SK-N-SH (cell line): Measurements from ENCODE around the gene LPP. TPM values are rescaled to one million over a fixed set of nuclear protein-coding genes. Genes with fewer than 3 reads are reported as not detected.

Experiments
- CTCF ChIA-PET: fragments of 300-600, 350-600 bp; formaldehyde crosslinking; extraction: SDS; loops from one replicate; lab custom pipeline; 2021; lab: Yijun Ruan, JAX
- POLR2A ChIA-PET: fragments of 350-600 bp; sonication (Branson Sonifier 250); formaldehyde crosslinking; extraction: SDS; loops from one replicate; lab custom pipeline; 2020; ENCODE audit warnings: antibody characterized with exemption, inconsistent platforms; lab: Yijun Ruan, JAX
- DNase-seq: peaks from one replicate; pipeline ENCODE4 v3.0.0; 2012
- H2AFZ ChIP-seq: fragments of 200-600 bp; sonication (generic); 2 replicates; pipeline ENCODE4 v1.8.1; 2016; ENCODE audit warnings: antibody characterized with exemption, mild to moderate bottlenecking, low read depth
- H3F3A ChIP-seq: fragments of 200-600 bp; sonication (generic); replicated peaks from 2 replicates; pipeline ENCODE3; 2016; ENCODE audit warnings: antibody characterized with exemption, mild to moderate bottlenecking; ENCODE audit not compliant: insufficient read depth
- H3K27ac ChIP-seq, 2 experiments: fragments of 200-500 bp in 1 of 2; fragments of 200-600 bp in 1 of 2; sonication (Bioruptor generic) in 1 of 2; sonication (generic), shearing (Covaris generic) in 1 of 2; 2 replicates each; pipeline versions ENCODE4 v1.5.1 to v1.6.1; 2014 to 2016; ENCODE audit warnings: low read depth in 2 of 2, inconsistent platforms in 1 of 2, low read length in 1 of 2, mild to moderate bottlenecking in 1 of 2, mixed read lengths in 1 of 2
- H3K27me3 ChIP-seq: fragments of 200-600 bp; sonication (generic), shearing (Covaris generic); 2 replicates; pipeline ENCODE4 v1.6.1; 2016; ENCODE audit warnings: mixed run types; ENCODE audit not compliant: insufficient read depth
- H3K36me3 ChIP-seq, 2 experiments: fragments of 200-500 bp in 1 of 2; fragments of 200-600 bp in 1 of 2; sonication (Bioruptor generic) in 1 of 2; sonication (generic) in 1 of 2; replicated peaks in 1 of 2; 2 replicates each; pipeline versions ENCODE3 to v1.5.1; 2014 to 2016; ENCODE audit warnings: low read length in 1 of 2, mild to moderate bottlenecking in 1 of 2; ENCODE audit not compliant: insufficient read depth in 2 of 2, control insufficient read depth in 1 of 2
- H3K4me1 ChIP-seq, 2 experiments: fragments of 200-500 bp in 1 of 2; fragments of 200-600 bp in 1 of 2; sonication (Bioruptor generic) in 1 of 2; sonication (generic), shearing (Covaris generic) in 1 of 2; 2 replicates each; pipeline versions ENCODE4 v1.5.1 to v1.6.1; 2014 to 2016; ENCODE audit warnings: low read depth in 1 of 2, low read length in 1 of 2, mixed run types in 1 of 2; ENCODE audit not compliant: insufficient read depth in 2 of 2, control insufficient read depth in 1 of 2
- H3K4me2 ChIP-seq: fragments of 200-600 bp; sonication (generic), shearing (Covaris generic); 2 replicates; pipeline ENCODE4 v1.6.1; 2017; ENCODE audit warnings: mixed run types
- H3K4me3 ChIP-seq, 2 experiments: fragments of 200-500 bp in 1 of 2; fragments of 200-600 bp in 1 of 2; sonication (Bioruptor generic) in 1 of 2; sonication (generic), shearing (Covaris generic) in 1 of 2; 2 replicates each; pipeline versions ENCODE4 v1.5.1 to v1.8.1; 2014 to 2016; ENCODE audit warnings: low read depth in 2 of 2, inconsistent platforms in 1 of 2, low read length in 1 of 2, mild to moderate bottlenecking in 1 of 2, mixed read lengths in 1 of 2, moderate library complexity in 1 of 2
- H3K79me2 ChIP-seq: fragments of 200-600 bp; sonication (generic); 2 replicates; pipeline ENCODE4 v1.8.1; 2017; ENCODE audit warnings: mild to moderate bottlenecking; ENCODE audit not compliant: insufficient read depth
- H3K9ac ChIP-seq: fragments of 200-600 bp; sonication (generic); 2 replicates; pipeline ENCODE4 v1.6.1; 2017; ENCODE audit warnings: mixed run types
- H3K9me2 ChIP-seq: fragments of 200-600 bp; sonication (generic); 2 replicates; pipeline ENCODE4 v1.6.1; 2017; ENCODE audit warnings: mixed run types
- H3K9me3 ChIP-seq: fragments of 200-600 bp; sonication (generic); 2 replicates; pipeline ENCODE4 v1.6.1; 2017; ENCODE audit warnings: mixed run types, mild to moderate bottlenecking, moderate library complexity
- H4K20me1 ChIP-seq: fragments of 200-600 bp; sonication (generic); 2 replicates; pipeline ENCODE4 v1.6.1; 2017; ENCODE audit warnings: mild to moderate bottlenecking, mixed run types; ENCODE audit not compliant: insufficient read depth
- FOSL2 ChIP-seq: IDR thresholded peaks from 2 replicates; pipeline ENCODE4 v1.4.0; 2012; ENCODE audit warnings: low read depth, mild to moderate bottlenecking, moderate library complexity, borderline replicate concordance
- GATA2 ChIP-seq: sonication (generic); formaldehyde crosslinking; IDR thresholded peaks from 2 replicates; pipeline ENCODE4 v1.5.0; 2020; ENCODE audit warnings: mild to moderate bottlenecking, missing genetic modification reagents
- MEF2A ChIP-seq: IDR thresholded peaks from 2 replicates; pipeline ENCODE4 v1.4.0; 2012; ENCODE audit warnings: low read depth, borderline replicate concordance
- RCOR1 ChIP-seq: fragments of 150-350 bp; IDR thresholded peaks from 2 replicates; pipeline ENCODE4 v1.6.1; 2017; ENCODE audit warnings: antibody characterized with exemption, low read length
- RFX5 ChIP-seq: IDR thresholded peaks from 2 replicates; pipeline ENCODE4 v1.6.1; 2012; ENCODE audit warnings: mild to moderate bottlenecking, improper control_type of control experiment, low read length
- RXRA ChIP-seq: IDR thresholded peaks from 2 replicates; pipeline ENCODE4 v1.4.0; 2012; ENCODE audit warnings: low read depth, mild to moderate bottlenecking, borderline replicate concordance
- TCF12 ChIP-seq: IDR thresholded peaks from 2 replicates; pipeline ENCODE4 v1.4.0; 2012
- ZBTB33 ChIP-seq: IDR thresholded peaks from 2 replicates; pipeline ENCODE4 v1.4.0; 2012; ENCODE audit warnings: low read depth, borderline replicate concordance
- whole genome bisulfite sequencing: methylation state at CpG from one replicate; pipeline ENCODE4 v1.1.6; 2017; ENCODE audit warnings: low lambda C conversion rate; 5-methylcytosine and 5-hydroxymethylcytosine counted together
- polyA plus RNA-seq, 3 experiments: library from polyadenylated mRNA; depleted of rRNA; stranded (reverse); fragments of >200 nt; gene quantifications; 2 replicates each; pipeline ENCODE4 v1.2.3, GENCODE V29; 2012

The LPP gene
- polyA plus RNA-seq, 1 of the 3 experiments (the other 2 are of a cell fraction) = 6.6 TPM

DNA sequence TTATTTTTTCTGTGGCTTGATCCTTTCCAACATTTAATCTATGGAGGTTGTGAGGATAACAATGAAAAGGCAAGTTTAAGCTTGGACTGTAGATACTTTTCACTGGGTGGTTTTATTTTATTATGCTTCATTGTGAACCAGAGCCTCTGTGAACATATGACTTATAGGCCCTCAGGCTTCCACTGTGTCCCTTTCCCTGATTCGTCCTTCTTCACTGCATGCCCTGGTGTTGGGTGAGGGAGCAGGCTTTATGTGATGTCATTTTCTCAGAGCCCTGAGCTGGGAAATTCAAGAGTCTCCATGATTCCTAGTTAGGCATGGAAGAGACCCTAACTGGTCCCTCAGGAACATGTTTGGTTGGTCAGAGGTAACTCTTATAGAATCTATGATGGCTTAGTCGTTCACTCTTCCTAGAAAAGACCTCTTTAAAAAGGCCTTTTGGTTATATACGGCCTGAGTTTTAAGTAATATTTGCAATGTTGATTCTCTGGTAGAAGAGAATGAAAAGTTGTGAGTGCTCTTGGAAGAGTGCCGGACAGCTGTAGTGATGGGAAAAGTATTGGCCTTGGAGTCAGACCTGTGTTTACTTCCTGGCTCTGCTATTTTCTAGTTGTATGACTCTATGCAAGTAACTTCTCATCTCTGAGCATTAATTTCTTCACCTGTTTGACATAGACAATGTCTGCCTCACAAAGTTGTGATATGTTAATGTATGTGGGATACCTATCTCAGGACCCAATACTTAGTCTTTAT, 168.4 kb downstream of the LPP start (continued):
- TF ChIP-seq ZBTB33 (no peak), TCF12 (no peak)
- TF ChIP-seq, all 33 proteins: peak for 0

DNA sequence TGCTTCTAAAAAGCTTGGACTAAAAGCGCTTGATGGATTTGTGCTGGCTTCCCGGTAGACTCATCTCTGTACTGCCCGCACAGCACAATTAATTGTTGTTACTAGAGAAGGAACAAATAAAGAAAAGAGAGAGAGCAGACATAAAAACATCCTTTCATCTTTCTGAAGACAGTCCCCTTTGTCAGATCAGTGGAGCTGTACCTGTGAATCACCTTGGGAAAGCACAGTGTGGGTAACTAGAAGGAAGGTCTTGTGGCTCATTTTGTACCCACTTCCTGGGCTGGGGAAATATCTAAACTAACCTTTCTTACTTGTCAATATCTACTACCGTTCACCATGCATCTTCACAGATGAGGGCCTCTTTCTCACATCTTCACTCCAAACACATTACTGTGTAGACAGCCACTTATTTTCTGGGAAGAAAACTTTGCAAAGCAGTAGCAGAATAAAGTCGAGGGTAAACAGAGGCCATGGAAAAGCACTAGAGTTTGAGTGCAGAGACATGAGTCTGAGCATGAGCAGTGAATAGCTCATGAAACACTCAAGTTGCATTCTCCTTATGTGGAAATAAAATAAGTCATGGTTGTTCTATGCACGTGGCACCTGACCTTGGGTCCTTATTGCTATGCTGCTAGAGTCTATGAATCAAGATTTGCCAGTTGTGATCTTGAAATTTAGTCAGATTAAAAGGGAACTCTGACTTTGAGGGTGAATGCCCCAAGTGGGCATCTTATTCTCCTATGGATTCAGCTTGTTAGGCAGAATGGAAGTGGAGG, 169.3 kb downstream of the LPP start:
- H3K9ac ChIP-seq = no peak overlapping the region
- WGBS = 74% methylated on average over 6 of the region's 6 CpGs
- no peaks in the 10 kb centered on the region for H3K9me2 ChIP-seq
- H3K27ac ChIP-seq = no peak overlapping the region
- no peak for DNase-seq
- TF ChIP-seq GATA2 (CRISPR knock-in tag) (no peak), TCF12 (no peak), RCOR1 (no peak), RFX5 (no peak)
- TF ChIP-seq, all 33 proteins: peak for 0
- H3K9me3 ChIP-seq = no peaks in the 10 kb centered on the region
- peaks cover 0 to 20% of the 10 kb centered on the region in 2 experiments for H3K36me3 ChIP-seq
- POLR2A ChIA-PET = no interaction called here
- H3K27me3 ChIP-seq = no peaks in the 10 kb centered on the region
- 0 out of 4 replicates have a peak, but pooled peaks cover 0 to 13% of the 10 kb centered on the region in 2 experiments for H3K4me1 ChIP-seq
- peaks cover 23% of the 10 kb centered on the region for H3F3A ChIP-seq
- H2AFZ ChIP-seq = no peak overlapping the region
- no peaks in the 10 kb centered on the region for H4K20me1 ChIP-seq
- no peak overlapping the region for H3K4me3 ChIP-seq
- CTCF ChIA-PET = no interaction called here
- no peak overlapping the region for H3K4me2 ChIP-seq
- peaks cover 85% of the 10 kb centered on the region for H3K79me2 ChIP-seq

DNA sequence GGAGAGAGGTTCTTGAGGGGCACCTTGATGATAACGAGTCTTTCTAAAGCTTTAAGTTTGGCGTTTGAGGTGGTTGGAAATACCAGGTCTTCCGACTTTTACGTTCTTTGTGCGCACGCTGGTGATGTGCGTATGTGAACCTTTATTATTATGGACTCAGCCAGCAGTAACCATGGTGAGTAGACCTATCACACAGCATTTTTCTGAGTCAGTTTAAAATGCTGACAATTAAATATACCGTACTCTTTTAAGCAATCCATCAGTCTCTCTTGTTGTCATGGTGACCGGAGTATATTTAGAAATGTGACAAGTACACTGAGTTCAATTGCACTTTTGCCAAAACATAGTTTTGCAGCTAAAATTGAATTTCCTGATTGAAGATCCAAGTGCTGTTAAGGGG, 172.2 kb downstream of the LPP start:
- Histone ChIP-seq H3K9ac (no peak overlapping the region), H3K9me2 (no peaks in the 10 kb centered on the region)
- TF ChIP-seq FOSL2 (no peak), RXRA (no peak), MEF2A (no peak)
- TF ChIP-seq, all 33 proteins: peak for 0
- Histone ChIP-seq H2AFZ (no peak overlapping the region), H4K20me1 (no peaks in the 10 kb centered on the region), H3K27me3 (no peaks in the 10 kb centered on the region), H3K79me2 (peaks cover 87% of the 10 kb centered on the region), H3F3A (peaks cover 6% of the 10 kb centered on the region), H3K4me1 (peaks cover 0 to 7% of the 10 kb centered on the region in 2 experiments; a peak in 1 of 4 replicates), H3K27ac (peak overlapping the region in 1 of 2 experiments; percentile 19; a peak in 1 of 4 replicates), H3K4me3 (no peak overlapping the region), H3K36me3 (peaks cover 0 to 30% of the 10 kb centered on the region in 2 experiments), H3K9me3 (no peaks in the 10 kb centered on the region), H3K4me2 (no peak overlapping the region)
- no peak for DNase-seq
- WGBS = 81% methylated on average over 9 of the region's 9 CpGs
- POLR2A ChIA-PET = no interaction called here
- CTCF ChIA-PET = interaction anchor here (1.0 kb wide), 1 partner anchor 52 kb away, joined by 3 read pairs; no protein-coding TSS in a partner anchor
